Esophagus (tissue), 2 donors: Measurements from ENCODE around the gene PEG3. TPM values are rescaled to one million over a fixed set of nuclear protein-coding genes. Genes with fewer than 3 reads are reported as not detected.
A peak's percentile ranks its signal among the peaks of the same experiment; 100 is the strongest.

Source experiments
- H3K27ac ChIP-seq, 2 donors: one replicate each; pipeline ENCODE4 v1.5.1; 2013; ENCODE audit warnings: low read depth in 2 of 2, mild to moderate bottlenecking in 2 of 2, inconsistent platforms in 1 of 2, low read length in 1 of 2, moderate library complexity in 1 of 2
- H3K27me3 ChIP-seq, 2 donors: one replicate each; pipeline ENCODE4 v1.6.1; 2013; ENCODE audit warnings: low read length in 2 of 2, control low read depth in 1 of 2, mild to moderate bottlenecking in 1 of 2; ENCODE audit not compliant: insufficient read depth in 2 of 2, control insufficient read depth in 1 of 2
- H3K36me3 ChIP-seq, 2 donors: one replicate each; pipeline ENCODE4 v1.6.1; 2013; ENCODE audit warnings: low read length in 1 of 2; ENCODE audit not compliant: control insufficient read depth in 2 of 2, insufficient read depth in 2 of 2
- H3K4me1 ChIP-seq, 2 donors: one replicate each; pipeline ENCODE4 v1.6.1; 2013; ENCODE audit warnings: low read length in 1 of 2; ENCODE audit not compliant: control insufficient read depth in 2 of 2, insufficient read depth in 2 of 2
- H3K4me3 ChIP-seq, 2 donors: one replicate each; pipeline ENCODE4 v1.5.1; 2013; ENCODE audit warnings: low read length in 2 of 2, mild to moderate bottlenecking in 2 of 2, low read depth in 1 of 2, moderate library complexity in 1 of 2
- H3K9me3 ChIP-seq, 2 donors: one replicate each; pipeline ENCODE4 v1.6.1; 2013; ENCODE audit warnings: mild to moderate bottlenecking in 2 of 2, low read depth in 1 of 2, low read length in 1 of 2, moderate library complexity in 1 of 2; ENCODE audit not compliant: control insufficient read depth in 2 of 2, insufficient read depth in 1 of 2
- WGBS, 2 donors: extraction: QIAGEN DNeasy Blood & Tissue Kit; methylation state at CpG; one replicate each; pipeline ENCODE4 v1.1.7; 2013; 5-methylcytosine and 5-hydroxymethylcytosine counted together
- polyA plus RNA-seq, 2 donors: library from polyadenylated mRNA; stranded (reverse); fragments of 200-250 nt; gene quantifications; one replicate each; pipeline ENCODE4 v1.2.3, GENCODE V29; 2013
- donor health status: healthy with polysubstance abuse.
- donor health status: Bipolar disorder and iron deficiency.

Gene PEG3
- under 1 TPM; 0.52 to 0.63 TPM for polyA plus RNA-seq

DNA sequence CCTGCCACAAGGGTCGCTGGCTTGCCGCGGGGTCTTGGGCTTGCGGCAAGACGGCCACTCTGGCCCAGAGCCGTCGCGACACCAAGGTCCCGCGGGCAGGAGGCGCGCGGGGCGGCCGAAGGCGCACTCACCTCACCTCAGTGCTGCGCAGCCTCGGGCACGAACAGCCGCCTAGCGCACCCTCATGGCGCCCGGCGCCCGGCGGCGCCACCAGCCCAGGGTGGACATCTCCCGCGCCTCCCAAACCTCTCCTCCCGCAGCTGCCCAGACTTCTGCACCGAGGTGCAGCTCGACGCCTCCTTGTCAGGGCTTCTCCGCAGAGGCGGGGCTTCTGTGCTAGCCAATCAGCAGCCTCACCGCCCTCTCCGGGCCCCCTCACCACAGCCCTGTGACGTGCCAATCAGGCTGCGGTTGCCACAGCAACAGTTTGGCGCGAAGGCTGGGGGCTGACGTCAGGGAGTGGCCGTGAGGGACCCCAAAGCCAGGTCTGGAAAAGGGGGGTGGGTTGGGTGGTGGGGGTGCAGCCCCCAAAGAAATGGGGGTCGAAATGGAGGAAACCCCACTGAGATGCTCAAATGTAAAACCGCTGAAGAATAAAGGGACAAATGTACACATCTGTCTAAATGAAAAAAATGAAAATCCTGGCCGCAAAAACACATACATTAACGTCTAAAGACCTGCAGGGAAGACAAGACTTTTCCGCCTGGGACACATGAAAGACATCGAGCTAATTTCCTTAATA is at the start of gene PEG3, which contains the start of gene ZIM2:
Gene PEG3, minus strand, starts transcription at position 276 of the 742 bp plus-strand sequence. CDS start 16,071 bp downstream, outside the sequence.
Gene ZIM2, minus strand, starts transcription at position 276 of the 742 bp plus-strand sequence. CDS start 16,449 bp downstream, outside the sequence.
- peaks cover 15 to 37% of the 10 kb centered on the region in 2 donors for H3K9me3 ChIP-seq
- WGBS, 2 donors: 54 to 58% methylated on average over 36 to 49 of the region's 49 CpGs
- no peaks in the 10 kb centered on the region for H3K4me1 ChIP-seq
- peak within 1 kb of the TSS; percentile 41 to 64 for H3K27ac ChIP-seq
- H3K27me3 ChIP-seq: no peaks in the 10 kb centered on the region
- H3K4me3 ChIP-seq: peak within 1 kb of the TSS; percentile 21 to 23
- H3K36me3 ChIP-seq: no peaks in the 10 kb centered on the region

DNA sequence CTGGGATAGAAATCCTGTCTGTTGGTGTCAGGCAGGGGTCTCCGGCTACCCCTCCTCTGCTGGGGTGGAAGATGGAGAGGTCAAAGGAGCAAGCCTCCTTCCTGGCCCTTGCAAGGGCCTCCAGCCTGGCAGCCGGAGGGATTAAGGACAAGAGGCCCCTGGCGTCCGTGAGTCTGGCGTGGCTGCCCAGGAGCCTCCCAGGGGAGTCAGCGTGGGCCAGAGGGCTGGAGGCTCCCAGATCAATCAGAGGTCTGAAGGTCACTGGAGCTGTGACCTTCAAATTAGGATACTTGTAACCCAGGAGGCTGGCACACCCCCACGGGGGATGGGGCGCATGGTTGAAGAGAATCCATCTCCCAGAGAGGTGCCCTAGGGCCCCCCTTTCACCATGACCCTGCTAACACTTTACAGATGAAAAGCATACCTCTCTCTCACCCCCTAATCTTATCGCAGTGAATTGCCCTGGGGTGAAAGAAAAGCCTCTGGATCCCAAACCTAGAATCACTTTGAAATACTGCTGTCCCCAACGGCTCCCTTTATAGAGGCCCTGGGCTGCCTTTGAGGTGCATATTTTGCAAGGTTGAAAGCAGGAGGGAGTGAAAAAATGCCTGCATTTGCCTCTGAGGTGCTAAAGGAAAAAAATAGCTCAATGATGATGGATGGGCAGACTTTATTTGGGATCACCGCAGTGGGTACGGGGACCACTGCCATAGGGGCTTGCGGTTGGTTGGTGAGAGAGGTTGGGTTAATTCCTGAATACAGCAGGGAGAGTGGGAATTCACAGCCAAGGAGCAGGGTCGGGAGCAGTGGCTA is 44.9 kb upstream of the PEG3 start:
- H3K27me3 ChIP-seq: no peaks in the 10 kb centered on the region
- WGBS, 2 donors: 33 to 39% methylated on average over 14 of the region's 14 CpGs
- H3K4me1 ChIP-seq: no peaks in the 10 kb centered on the region
- no peak overlapping the region for H3K27ac ChIP-seq
- H3K36me3 ChIP-seq: no peaks in the 10 kb centered on the region
- no peak overlapping the region for H3K4me3 ChIP-seq
- peaks cover 12 to 14% of the 10 kb centered on the region in 2 donors for H3K9me3 ChIP-seq

DNA sequence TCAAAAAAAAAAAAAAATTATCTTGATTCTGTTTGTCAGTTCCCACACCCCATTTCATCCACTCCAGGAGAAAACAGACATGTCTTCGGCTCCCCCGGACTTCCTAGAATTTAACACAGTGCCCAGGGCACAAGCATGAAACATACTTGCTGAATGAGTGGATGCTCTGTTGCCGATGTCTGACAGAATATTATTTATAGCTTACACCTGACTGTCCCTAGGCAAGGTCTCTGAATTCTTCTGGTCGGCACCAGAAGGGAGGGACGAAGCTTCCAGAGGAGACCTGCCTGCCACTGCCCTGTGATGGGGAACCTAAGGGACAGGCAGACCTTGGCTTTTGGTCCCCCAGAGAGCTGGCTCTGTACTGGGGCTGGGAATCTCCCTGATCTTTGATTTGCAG is 43.9 kb upstream of the PEG3 start:
- Histone ChIP-seq H3K27me3 (no peaks in the 10 kb centered on the region), H3K4me3 (no peak overlapping the region), H3K36me3 (no peaks in the 10 kb centered on the region), H3K27ac (no peak overlapping the region), H3K9me3 (peaks cover 12 to 14% of the 10 kb centered on the region in 2 donors), H3K4me1 (no peaks in the 10 kb centered on the region)
- WGBS, 2 donors: 61 to 63% methylated on average over 5 of the region's 5 CpGs

DNA sequence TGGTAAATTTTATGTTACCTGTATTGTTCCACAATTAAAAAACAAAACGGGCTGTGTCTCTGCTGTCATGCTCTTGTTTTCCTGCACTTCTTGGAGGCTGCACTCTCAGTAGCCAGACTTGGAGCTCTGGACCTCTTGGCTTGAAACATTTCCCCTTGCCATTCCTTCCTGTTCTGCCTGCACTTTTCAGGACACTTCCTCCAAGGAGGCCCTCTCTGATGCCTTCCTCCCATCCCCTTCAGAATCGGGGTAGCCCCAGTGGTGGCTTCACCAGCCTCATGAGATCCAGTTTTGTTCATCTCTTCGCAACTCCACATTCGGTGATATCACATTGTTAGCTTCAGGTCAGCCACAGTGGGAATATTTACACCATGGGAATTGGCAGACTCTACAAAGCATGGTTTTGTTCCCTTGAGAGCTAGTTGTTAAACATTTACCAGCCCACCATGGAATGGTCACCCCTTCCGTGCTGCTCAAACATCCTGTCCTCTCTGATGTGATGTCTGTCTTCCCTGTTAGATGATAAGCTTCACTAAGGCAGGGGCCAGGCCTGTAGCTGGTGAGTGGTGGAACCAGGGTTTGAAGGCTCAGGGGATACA is 40.2 kb upstream of the PEG3 start:
- 72 to 73% methylated on average over 5 of the region's 5 CpGs for WGBS, 2 donors
- Histone ChIP-seq H3K4me3 (no peak overlapping the region), H3K27ac (no peak overlapping the region), H3K27me3 (no peaks in the 10 kb centered on the region), H3K36me3 (no peaks in the 10 kb centered on the region), H3K9me3 (peaks cover 14 to 25% of the 10 kb centered on the region in 2 donors), H3K4me1 (no peaks in the 10 kb centered on the region)

DNA sequence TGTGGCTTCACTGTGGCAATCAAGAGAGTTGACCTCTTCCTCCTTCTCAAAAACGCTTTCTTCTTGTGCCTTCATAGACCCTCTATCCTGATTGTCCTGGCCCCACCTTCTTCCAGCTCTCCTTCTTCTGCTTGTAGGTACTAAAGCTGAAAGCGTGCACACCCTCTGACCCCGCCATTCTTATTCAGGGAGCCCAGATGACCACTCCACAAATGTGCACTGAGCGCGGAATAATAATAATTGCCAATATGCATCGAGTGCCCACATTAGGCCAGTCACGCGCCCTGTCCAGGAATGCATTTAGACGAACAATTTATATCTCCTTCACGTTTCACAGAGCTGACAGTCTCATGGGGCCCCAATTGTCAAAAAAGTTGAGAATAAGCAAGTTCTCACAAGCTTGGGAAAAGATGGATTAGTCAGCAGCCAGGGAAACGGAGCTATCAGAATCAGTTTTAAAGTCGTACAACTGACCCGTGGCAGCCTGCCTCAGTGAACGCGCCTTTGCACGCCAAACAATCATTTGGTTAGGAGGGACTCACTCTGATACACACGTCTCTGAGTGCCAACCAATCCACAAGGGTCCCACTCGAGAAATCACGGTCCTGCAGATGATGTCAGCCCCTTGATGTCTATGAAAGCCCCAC is 36.7 kb upstream of the PEG3 start:
- H3K27ac ChIP-seq: no peak overlapping the region
- 63 to 65% methylated on average over 19 of the region's 19 CpGs for WGBS, 2 donors
- no peaks in the 10 kb centered on the region for H3K4me1 ChIP-seq
- H3K4me3 ChIP-seq: no peak overlapping the region
- H3K27me3 ChIP-seq: no peaks in the 10 kb centered on the region
- H3K9me3 ChIP-seq: peaks cover 10 to 34% of the 10 kb centered on the region in 2 donors
- H3K36me3 ChIP-seq: no peaks in the 10 kb centered on the region

DNA sequence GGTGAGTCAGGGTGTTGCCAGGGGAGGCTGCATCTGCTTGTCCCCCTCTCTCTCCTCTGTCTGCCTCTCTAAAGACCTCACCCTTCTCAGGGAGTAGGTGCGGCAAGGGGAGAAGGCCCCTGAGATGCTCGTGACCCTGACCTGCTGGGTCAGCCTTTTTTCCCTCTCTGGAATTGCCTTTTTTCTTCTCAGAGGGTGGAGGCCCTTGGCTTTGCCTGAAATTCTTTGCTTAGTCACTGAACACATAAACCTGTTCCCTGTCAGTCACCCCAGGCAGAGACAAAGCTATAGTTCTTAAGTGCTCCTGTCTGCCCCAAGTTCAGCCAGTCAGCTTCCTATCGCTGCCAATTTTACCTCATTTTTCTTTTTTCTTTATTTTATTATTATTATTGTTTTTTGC is 35.2 kb upstream of the PEG3 start:
- H3K9me3 ChIP-seq: peaks cover 8 to 31% of the 10 kb centered on the region in 2 donors

DNA sequence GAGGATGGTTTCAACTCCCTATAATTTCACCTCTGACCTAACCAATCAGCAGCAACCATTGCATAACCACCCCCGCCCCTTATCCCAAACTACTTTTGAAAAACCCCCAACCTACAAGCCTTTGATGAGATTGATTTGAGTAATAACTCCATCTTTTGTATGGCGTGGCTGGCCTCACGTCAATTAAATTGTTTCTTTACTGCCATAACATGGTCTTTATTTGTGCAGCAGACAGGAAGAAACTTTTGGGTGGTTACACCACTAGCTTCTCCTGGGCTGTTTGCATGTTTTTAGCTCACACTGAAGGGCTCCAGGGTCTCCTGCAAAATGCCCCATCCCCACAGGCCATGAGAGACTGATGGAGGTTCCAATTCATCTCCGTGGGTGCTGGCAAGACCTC is 34.0 kb upstream of the PEG3 start:
- Histone ChIP-seq H3K4me3 (no peak overlapping the region), H3K36me3 (no peaks in the 10 kb centered on the region), H3K27me3 (no peaks in the 10 kb centered on the region), H3K4me1 (no peaks in the 10 kb centered on the region), H3K27ac (no peak overlapping the region), H3K9me3 (peaks cover 8 to 36% of the 10 kb centered on the region in 2 donors)
- WGBS, 2 donors: 87 to 91% methylated on average over 4 of the region's 4 CpGs

More for the DNA sequence above, 35.2 kb upstream of the PEG3 start:
- H3K4me1 ChIP-seq: no peaks in the 10 kb centered on the region
- 56 to 63% methylated on average over 3 of the region's 3 CpGs for WGBS, 2 donors
- no peaks in the 10 kb centered on the region for H3K27me3 ChIP-seq
- H3K36me3 ChIP-seq: no peaks in the 10 kb centered on the region
- H3K4me3 ChIP-seq: no peak overlapping the region
- H3K27ac ChIP-seq: no peak overlapping the region

DNA sequence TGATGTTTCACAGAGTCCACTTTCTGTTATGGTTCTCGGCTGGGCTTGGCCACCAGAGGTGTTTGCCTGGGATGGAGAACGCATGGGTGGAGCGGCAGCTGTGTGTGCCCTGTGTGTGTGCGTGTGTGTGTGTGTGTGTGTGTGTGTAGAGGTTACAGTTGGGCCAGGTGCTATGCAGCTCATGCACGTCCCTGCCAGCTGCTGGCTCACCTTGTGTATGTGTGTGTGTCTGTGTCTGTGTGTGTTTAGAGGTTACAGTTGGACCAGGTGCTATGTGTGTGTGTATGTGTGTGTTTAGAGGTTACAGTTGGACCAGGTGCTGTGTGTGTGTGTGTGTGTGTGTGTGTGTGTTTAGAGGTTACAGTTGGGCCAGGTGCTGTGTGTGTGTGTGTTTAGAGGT is 33.0 kb upstream of the PEG3 start:
- no peaks in the 10 kb centered on the region for H3K4me1 ChIP-seq
- no peaks in the 10 kb centered on the region for H3K27me3 ChIP-seq
- no peak overlapping the region for H3K27ac ChIP-seq
- WGBS, 2 donors: 66 to 80% methylated on average over 5 of the region's 5 CpGs
- H3K4me3 ChIP-seq: no peak overlapping the region
- no peaks in the 10 kb centered on the region for H3K36me3 ChIP-seq
- peaks cover 8 to 37% of the 10 kb centered on the region in 2 donors for H3K9me3 ChIP-seq

DNA sequence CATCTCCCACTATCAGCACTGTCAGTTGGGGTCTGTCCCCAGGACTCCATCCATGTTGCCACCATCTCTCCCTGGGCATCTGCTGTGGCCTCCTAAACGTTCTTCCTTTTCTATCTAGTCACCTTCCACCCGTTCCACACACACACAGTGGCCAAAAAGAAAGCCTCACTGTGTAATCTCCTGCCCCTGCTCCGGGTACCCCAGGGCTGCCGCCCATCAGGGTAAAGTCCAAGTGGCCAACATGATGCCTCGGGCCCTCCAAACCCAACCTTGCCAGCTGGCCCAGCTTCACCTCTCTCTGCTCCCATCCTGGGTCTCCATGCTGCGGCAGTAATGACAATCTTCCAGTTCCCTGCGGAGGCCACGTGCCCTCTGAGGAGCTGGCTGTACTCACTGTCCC is 29.4 kb upstream of the PEG3 start:
- Histone ChIP-seq H3K4me3 (no peak overlapping the region), H3K27ac (no peak overlapping the region), H3K36me3 (no peaks in the 10 kb centered on the region), H3K4me1 (no peaks in the 10 kb centered on the region), H3K27me3 (no peaks in the 10 kb centered on the region), H3K9me3 (peaks cover 5 to 23% of the 10 kb centered on the region in 2 donors)
- 74 to 82% methylated on average over 8 of the region's 8 CpGs for WGBS, 2 donors
